Measurements from ENCODE around the gene AP4S1.

Gene AP4S1

GRCh38 chr14:31142455-31143087 lies 117.1 kb downstream of the AP4S1 start:
- DNase-seq (ENCODE audit: extremely low read depth, low read depth) = no peak
- TF ChIP-seq CTCF (IDR thresholded peaks at IDR 0.05; ENCODE audit: low read depth, low read length) = no peak
